GM18499 (cell line): ENCODE results near the gene PACRG.

Experiments
- ATAC-seq: cut with Tn5 transposase; IDR thresholded peaks from one replicate; pipeline ENCODE4 v1.9.1; 2021; ENCODE audit warnings: moderate number of reproducible peaks; ENCODE audit not compliant: insufficient read depth, unreplicated experiment

PACRG gene

DNA sequence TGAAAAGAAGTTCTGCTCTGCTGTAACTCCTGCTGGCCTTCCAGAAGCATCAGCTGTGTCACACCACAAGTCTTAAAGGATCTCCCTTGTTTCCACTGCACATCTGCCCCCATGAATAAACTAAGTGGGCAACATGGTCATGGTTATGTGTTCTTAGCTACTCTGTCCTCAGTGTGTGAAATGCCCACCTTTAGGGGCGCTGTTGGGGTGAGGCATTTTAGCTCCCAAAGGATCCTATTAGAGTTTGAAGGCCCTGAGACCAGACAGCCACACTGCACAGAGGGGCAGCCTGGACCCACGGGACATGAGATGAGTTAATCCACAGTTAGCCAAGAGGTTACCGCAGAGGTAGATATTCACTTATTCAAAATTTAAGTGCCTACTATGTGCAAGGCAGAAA is 392.4 kb downstream of the PACRG start:
- ATAC-seq: no peak

DNA sequence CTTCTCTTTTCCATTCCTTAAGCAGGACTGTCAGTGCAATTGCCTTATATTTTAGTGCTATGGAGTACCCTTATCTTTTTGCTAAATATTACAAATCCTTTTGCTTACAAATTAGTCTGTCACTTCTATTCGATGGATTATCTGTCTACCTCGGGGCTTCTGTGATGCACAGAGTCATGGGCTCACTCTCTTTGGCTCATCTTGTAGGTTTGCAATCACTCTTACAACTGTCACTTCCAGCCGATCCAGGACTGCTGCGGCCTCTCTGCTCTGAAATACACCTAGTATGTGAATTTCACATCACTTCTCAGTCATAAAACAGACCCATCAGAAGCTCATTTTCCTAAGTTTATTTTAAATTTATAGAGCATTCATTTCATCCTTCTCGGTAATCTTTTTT is 393.5 kb downstream of the PACRG start:
- ATAC-seq: no peak

DNA sequence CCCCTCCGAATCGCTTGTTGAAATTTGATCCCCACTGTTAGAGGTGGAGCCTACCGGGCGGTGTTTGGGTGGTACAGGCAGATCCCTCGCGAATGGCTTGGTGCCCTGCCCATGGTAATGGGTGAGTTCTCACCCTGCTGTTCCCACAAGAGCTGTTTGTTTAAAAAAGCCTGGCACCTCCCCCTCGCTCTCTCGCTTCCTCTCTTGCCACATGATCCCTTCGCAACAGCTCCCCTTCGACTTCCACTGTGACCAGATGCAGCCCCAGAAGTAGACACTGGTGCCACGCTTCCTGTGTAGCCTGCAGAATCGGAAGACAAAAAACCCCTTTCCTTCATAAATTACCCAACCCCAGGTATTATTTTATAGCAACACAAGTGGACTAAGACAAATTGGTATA is 394.6 kb downstream of the PACRG start:
- ATAC-seq: no peak

DNA sequence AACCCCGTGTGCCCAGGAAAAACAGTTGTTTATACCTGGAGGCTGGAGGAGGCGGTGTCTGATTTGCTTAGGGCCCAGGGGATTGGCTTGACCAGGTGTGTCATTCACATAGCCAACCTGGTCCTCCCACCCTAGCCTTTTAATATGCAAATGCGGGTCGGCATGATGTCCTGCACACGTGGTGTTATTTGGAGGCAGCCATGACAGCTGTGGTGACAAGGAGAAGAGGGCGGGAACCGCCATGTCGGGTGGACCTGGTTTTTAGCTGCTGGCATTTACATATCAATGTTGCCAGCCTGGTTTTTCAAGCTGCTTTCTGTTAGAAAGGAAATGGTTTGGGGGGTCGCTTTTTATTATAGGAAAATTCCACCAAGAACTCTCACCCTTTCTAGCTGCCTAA is 395.3 kb downstream of the PACRG start:
- no peak for ATAC-seq

DNA sequence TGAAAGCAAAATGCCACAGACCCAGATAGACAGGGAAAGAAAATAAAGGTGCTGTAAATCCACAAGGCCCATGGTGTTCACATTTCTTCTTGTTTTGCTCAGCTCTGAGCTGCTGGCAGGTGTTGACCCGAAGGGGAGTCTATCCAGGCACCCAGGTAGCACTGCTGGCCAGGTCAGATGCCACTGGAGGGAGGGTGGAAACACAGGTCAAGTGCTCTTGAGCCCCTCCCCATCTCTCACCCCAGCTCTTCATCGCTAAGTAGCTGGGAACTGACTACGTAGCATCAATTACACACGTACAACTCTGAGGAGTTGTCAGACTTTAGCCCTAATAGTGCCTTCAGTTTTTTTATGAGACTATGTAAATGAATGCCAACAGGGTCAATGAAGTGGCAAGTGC is 399.0 kb downstream of the PACRG start:
- no peak for ATAC-seq

DNA sequence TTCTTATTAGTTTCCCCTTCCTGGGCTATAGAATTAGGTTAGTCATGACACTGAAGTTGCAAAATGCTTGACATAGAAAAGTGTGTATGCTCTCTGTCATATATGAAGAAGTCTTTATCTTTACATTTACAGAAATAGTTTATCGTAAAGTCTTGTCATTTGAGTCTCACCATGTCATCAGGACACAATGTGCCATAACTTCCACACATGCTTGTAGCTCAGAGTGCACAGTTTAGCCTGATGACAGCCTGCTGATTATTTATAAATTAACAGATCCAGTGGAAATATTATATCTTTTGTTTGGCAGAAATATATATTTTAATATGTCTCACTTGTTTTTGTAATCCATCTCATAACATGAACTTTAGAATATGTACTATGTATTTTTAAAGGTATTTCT is 399.8 kb downstream of the PACRG start:
- ATAC-seq: no peak

DNA sequence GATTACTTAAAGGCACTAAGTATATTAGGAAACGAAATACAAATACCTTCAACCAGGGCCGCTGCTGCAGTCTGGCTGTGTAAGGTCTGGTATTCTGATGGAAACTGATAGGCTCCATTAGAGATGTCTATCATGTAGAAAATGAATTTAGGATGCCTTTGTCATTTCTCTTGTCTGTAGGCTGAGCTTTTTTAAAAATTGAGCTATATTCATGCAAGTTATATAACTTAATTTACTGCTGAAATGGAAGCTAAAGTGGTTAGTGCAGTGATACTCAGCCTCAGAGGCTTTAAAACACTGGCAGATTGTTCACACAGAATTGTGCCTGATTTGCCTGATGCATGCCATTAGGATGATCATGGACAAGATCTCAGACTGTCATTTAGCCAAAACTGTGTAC is 400.6 kb downstream of the PACRG start:
- no peak for ATAC-seq

DNA sequence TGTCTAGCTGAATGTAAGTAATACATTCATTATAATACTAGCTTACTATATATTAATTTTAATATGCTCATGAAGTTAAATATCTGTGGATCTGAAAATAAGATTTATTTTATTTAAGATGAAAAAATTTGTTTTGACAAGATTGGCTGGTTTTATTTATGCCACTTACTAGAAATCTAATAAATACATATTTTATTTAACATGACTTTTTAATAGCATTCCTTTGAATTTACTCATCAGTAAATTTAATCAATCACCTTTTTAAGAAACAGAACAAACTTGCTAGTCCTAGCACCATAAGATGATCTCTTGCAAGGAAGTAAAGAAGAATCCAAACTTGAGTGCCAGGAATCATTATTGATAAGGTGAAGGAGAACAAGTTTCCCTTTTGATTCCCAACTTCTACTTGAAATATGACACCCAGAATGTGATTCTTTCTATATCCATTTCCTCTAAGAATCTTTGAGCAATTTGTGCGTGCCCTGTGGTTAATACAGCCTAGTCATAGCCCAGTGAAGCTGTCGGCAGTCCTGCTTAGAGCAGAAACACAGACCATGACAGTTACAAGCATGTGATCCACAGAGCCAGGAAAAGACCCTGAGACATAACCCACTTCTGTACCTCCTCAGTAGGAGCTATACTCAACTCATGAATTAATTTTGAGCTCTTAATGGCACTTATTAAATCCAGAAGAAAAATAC is 404.4 kb downstream of the PACRG start:
- no peak for ATAC-seq

DNA sequence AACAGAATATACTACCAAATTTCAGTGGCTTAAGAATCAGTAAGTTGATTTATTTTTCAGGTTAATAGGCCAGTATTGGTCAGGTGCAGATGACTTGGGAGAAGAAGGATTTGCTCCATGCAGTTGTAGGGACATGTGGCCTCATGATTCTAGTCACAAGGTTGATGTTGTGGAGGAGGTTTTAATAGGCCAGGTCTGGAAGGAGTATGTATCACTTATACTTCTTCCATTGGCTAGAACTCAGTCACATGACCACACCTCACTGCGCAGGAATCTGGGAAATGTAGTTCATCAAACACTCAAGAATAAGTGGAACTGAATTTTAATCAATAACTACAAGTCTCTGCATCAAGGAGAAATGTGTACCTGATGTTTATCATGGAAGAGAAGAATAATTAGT is 405.2 kb downstream of the PACRG start:
- no peak for ATAC-seq

DNA sequence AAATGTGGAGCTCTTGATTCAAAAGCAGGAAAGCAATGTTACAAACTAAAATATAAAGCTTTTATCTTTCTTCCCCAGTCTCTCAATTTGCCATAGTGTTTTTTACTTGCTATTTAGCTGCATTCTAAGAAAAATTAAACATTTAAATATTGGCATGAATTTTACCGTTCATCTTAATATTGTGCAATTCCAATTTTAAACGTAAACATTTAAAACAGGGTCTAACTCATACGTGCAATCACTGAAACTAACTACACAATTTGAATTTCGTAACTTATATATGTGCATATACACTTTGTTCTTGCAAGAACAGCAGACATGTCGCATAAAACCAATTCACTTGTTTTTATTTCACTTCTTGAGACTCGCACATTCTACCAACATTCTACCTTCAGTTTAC is 405.9 kb downstream of the PACRG start:
- no peak for ATAC-seq

DNA sequence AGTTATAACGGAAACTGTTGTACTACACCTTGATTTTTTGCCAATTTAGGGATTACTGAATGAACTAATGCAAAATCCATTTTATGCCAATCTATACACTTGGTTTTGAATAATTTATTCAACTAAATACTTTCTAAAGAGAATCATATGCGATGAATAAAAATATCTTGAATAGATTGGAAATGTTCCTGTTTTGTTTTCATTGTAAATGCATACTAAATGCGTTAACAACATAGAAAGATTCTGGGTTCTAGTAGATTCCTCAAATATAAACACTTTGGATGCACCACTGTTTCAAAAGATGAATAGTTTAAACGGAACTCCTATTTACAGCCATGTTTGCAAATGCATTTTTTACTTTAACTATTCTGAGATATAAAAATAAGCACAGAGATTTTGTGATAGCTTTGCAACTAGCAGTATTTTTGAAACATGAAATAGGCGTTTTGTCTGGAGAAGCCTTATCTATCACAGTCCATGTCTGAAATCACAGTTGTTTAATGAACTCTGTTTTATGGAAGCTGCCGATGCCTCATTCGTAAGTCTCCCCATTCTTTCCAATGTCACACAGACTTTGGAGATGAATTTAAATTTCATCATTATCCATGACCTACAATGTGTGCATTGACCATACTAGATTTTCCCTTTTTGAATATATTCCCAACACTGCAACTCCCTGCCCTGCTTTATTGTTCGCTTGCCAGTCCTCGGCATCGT is 409.1 kb downstream of the PACRG start:
- no peak for ATAC-seq

DNA sequence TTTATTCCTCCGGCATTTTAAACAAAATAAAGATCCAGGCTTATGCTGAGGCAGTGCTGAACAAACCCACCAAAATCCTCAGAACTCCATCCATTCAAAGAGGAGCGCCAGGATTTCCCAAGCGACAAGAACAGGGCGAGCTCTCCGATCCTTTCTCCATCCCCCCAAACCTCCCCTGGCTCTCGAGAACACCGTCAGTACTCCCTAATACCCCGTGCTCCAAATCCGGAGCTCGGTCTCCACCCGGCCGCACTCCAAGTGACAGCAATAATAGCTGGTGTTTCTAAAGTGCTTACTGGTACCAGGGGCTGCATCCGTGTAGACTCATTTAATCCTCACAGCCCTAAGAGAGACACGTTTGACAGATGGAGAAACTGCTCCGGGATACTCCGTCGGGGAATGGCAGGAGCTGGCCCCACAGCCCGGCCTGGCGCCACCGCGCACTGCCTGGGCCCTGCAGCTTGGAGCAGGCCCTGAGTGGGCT is 409.7 kb downstream of the PACRG start:
- no peak for ATAC-seq

DNA sequence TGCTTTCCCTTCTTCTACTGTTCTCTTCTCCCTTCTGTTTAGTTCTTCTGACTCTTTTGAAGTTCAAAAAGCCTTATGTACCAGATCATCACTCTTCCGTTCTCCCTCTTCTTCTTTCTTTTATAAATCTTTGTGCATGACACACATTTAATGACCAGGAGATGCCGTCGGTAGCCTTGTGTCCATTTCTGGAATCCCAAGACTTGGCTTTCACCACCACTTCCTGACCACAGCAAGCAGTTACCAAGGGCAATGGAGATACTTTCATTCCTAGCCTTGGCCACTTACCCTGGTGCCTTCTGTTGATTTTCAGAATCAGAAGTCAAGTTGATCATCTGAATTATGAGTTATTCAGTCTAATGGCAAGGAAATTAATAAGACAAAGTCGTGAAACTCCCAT is 418.3 kb downstream of the PACRG start:
- ATAC-seq: no peak

DNA sequence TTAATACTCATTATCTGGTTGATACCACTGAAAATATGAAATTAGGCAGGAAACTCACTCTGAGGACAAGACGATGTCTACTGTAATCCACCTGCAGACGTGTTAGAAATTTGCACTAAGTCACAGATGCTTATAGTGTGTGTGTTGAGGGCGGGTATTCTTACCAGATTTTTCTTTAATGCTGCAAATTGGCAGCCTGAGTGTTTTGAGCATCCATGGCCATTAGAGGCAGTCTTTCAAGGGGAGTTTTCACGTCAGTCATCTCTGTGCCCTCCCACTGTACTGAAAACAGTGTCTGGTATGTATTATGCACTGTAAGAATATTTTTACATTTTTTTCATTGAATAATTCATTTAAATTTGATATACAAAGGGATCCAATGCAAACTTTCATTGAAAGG is 420.2 kb downstream of the PACRG start:
- no peak for ATAC-seq

DNA sequence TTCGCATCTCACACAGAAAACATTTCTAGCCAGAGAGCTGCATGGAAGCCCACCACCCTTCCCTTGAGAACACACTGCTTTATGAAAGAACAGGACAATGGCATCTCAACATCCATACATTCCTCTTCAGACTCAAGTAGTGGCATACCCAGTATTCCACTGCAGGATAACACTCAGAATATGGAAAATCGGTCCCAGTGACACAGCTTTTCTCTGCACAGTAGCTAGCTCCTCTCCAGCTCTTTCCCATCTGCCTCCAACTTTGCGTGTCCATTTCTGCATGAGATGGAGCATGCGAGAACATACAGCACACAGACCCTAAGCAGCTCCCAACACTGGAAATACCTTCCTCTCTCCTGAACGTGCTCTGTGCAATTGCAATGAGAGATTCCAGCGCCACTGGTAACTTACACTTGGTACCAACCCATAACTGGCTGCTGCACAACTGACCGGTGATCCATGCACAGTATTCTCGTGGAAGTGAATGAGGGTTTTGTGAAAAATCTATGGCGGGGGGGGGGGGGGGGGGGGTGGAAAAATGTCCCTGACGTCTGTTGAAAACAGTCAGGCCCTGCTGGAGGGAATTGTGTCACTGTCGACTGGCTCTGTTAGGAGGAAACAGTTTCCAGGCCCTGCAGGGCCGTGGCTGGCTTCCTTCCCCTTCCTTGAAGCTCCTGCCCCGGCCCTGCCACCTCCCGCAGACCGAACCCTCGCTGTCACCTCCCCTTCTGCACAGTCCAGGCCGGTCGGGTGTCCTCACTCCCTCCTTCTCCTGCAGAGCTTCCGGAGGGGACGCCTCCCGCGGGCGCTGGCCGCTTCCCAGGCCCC is 420.9 kb downstream of the PACRG start:
- no peak for ATAC-seq

DNA sequence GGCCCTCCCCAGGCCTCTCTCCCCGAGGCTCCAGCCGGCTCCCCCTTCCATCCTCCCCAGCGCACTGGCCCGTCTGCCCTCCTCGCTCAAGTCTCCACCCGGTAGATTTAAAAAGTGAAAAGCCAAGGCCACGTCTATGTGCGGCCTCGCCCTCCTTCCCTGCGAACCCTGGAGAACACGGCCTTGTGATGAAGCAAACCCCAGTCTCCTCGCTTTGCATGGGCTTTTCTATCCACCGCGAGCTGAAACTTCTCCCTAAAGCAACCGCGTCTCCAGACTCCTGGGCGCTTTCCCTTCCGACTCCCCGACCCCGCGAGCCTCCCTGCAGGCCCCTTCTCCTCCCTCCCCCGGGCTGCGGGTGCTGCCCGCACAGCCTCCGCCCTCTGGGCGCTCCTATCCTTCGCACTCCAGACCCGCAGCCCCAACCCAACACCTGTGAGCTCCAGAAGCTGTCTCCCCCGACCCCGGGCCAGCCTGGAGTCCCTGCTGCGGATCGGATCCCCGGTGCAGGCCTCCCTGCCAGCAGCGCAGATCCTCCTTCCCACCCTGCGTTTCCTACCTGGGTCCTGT is 421.6 kb downstream of the PACRG start:
- ATAC-seq: no peak

DNA sequence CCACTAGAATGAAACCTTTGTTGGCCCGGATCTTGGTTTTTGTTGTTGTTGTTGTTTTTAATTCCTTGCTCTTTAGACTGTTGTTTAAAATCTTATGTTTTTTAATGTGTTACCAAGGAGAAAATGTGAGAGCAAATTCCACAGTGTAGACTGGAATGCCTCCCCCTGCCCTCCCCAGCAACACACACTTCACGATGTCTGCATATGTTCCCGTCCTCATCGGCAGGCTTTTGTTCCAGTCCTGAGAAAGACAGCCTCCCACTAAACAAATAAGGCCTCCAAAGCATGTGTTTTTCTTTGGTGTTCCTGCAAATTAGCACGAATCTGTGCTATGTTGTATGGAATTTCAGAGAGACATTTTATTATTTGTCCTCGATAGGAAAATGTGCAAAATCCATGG is 423.4 kb downstream of the PACRG start:
- no peak for ATAC-seq

DNA sequence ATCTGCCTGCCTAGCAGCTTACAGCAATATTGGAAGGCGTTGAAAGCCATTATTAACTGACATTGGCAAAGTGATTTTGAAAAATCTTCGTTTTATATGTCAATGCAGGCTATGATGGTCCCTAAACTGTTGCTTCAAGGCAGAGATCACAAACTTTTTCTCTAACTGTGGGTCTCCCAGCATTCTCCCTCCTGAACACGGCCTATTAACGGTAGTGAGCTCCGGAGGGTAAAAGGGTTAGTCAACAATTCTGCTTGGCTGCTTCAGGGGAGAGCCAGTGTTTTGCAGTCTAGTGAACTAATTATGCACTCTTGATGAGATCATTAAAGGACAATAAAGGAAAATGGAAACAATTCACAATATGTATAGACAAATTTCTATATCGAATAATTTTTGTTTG is 424.9 kb downstream of the PACRG start:
- no peak for ATAC-seq

DNA sequence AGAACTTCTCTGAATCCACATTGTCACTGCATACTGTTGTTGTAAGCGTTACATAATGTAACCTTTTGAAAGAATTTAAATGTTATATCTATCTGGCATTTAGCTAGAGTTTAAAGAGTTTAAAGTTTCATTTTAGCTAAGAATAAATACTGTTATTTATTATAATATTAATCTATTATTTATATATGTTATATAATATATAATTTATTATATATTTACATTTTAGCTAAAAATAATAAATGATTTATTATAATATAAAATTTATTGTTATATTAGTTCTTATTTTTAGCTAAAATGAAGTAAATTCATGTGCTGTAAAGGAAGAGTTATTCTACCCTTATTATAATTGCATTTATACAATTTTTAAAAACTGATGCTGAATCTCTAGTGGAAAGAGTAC is 431.3 kb downstream of the PACRG start:
- ATAC-seq: no peak

DNA sequence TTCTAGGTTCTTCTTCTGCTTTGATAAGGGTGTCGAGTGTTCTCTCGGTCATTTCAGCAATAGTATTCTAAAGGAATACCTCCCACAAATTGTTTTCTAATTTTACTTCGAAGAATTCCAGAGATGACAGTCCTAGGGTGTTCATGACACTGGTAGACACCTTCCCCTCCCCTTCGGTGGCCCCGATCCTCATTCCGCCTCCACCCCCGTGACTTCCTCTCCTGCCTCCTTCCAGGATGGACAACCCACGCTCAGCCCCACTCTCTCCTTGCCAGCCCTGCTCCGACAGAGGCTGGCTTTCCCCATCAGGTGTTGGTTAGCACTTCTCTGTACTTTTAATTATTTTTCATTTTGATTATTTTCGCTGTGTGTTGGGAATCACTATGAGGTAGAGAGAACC is 431.9 kb downstream of the PACRG start:
- no peak for ATAC-seq
